Ovary (tissue), 3 donors: Measurements from ENCODE around the gene CKLF.

Experiments used
- CTCF ChIP-seq, 3 donors: fragments of 450-650 bp in 2 of 3; fragments of 200-600 bp in 1 of 3; IDR thresholded peaks; one replicate each; pipeline versions ENCODE4 v1.5.1 to v1.8.0; 2016 to 2022; ENCODE audit warnings: antibody characterized with exemption in 3 of 3, mild to moderate bottlenecking in 1 of 3
- POLR2A ChIP-seq: fragments of 450-650 bp; IDR thresholded peaks from one replicate; pipeline ENCODE4 v1.6.1; 2017; ENCODE audit warnings: antibody characterized with exemption, mild to moderate bottlenecking, moderate library complexity
- donor health status: DM: no; HTN: no; CAD: no.

GRCh38 chr16:66560107-66560506 lies 7.7 kb downstream of the CKLF start:
- TF ChIP-seq CTCF (IDR thresholded peaks at IDR 0.05) (no peak), POLR2A (no peak)
